GM18867 (cell line): Measurements from ENCODE around the gene SCAMP1.
"Not testable (repeated sequence)": the region's sequence is repeated elsewhere in the genome, so short reads cannot be mapped to it uniquely, and the experiment has no call there.

Source experiments
- ATAC-seq: cut with Tn5 transposase; IDR thresholded peaks from one replicate; pipeline ENCODE4 v1.9.1; 2021; ENCODE audit warnings: mild to moderate bottlenecking, moderate library complexity; ENCODE audit not compliant: unreplicated experiment

Gene SCAMP1

GRCh38 chr5:78360924-78361630 is 660 bp downstream of the SCAMP1 start:
- ATAC-seq = peak; percentile 45

GRCh38 chr5:78361631-78361993 is 1.2 kb downstream of the SCAMP1 start:
- ATAC-seq = no peak

- no peak for ATAC-seq
Measured at GRCh38 chr5:78362220-78362619, 1.8 kb downstream of the SCAMP1 start.

GRCh38 chr5:78364005-78364404 is 3.6 kb downstream of the SCAMP1 start:
- ATAC-seq = no peak

GRCh38 chr5:78367318-78367991 is 7.0 kb downstream of the SCAMP1 start:
- peak; percentile 54 for ATAC-seq

GRCh38 chr5:78369680-78370079 is 9.3 kb downstream of the SCAMP1 start:
- ATAC-seq = no peak

GRCh38 chr5:78373231-78373630 is 12.8 kb downstream of the SCAMP1 start:
- no peak for ATAC-seq

- no peak for ATAC-seq
Measured at GRCh38 chr5:78376315-78376714, 15.9 kb downstream of the SCAMP1 start.

GRCh38 chr5:78377056-78377717 is 16.8 kb downstream of the SCAMP1 start:
- no peak for ATAC-seq

- no peak for ATAC-seq
Measured at GRCh38 chr5:78377718-78378105, 17.3 kb downstream of the SCAMP1 start.

- no peak for ATAC-seq
Measured at GRCh38 chr5:78387468-78388153, 27.2 kb downstream of the SCAMP1 start.

- ATAC-seq = not testable (repeated sequence)
Measured at GRCh38 chr5:78391357-78391756, 30.9 kb downstream of the SCAMP1 start.

- ATAC-seq = no peak
Measured at GRCh38 chr5:78397831-78398230, 37.4 kb downstream of the SCAMP1 start.

GRCh38 chr5:78399116-78399515 is 38.7 kb downstream of the SCAMP1 start:
- no peak for ATAC-seq

- no peak for ATAC-seq
Measured at GRCh38 chr5:78404682-78405293, 44.4 kb downstream of the SCAMP1 start.

- no peak for ATAC-seq
Measured at GRCh38 chr5:78405829-78406750, 45.7 kb downstream of the SCAMP1 start.

- ATAC-seq = no peak
Measured at GRCh38 chr5:78407458-78407857, 47.0 kb downstream of the SCAMP1 start.

GRCh38 chr5:78411586-78411985 is 51.2 kb downstream of the SCAMP1 start:
- ATAC-seq = no peak

GRCh38 chr5:78416677-78417425 is 56.4 kb downstream of the SCAMP1 start:
- ATAC-seq = no peak
